ENCODE results near the gene ZNF41. TPM values are rescaled to one million over a fixed set of nuclear protein-coding genes. Genes with fewer than 3 reads are reported as not detected.

ZNF41 gene
- total RNA-seq, 1 donor from 2014 or later, result 7.8 TPM

GRCh38 chrX:47483306-47484268 lies 565 bp upstream of the ZNF41 start:
- H3K27ac Mint-ChIP-seq (ENCODE audit: unreplicated experiment), result peak overlapping the region; percentile 86
- H3K9me3 Mint-ChIP-seq, result no peaks in the 10 kb centered on the region
- TF ChIP-seq CTCF (conservative IDR thresholded peaks at IDR 0.05), result no peak
- peaks cover 25% of the 10 kb centered on the region for H3K4me1 Mint-ChIP-seq
- H3K36me3 Mint-ChIP-seq (ENCODE audit: low read depth), result peaks cover 3% of the 10 kb centered on the region
- H3K27me3 Mint-ChIP-seq (ENCODE audit: low read depth), result no peaks in the 10 kb centered on the region
- peak overlapping the region; percentile 90 for H3K4me3 Mint-ChIP-seq
- peak; percentile 12 for DNase-seq (ENCODE audit: low read depth, low spot score)

- H3K4me1 Mint-ChIP-seq, result peaks cover 25% of the 10 kb centered on the region
- H3K27ac Mint-ChIP-seq (ENCODE audit: unreplicated experiment), result peak overlapping the region; percentile 89
- TF ChIP-seq CTCF (conservative IDR thresholded peaks at IDR 0.05), result no peak
- H3K4me3 Mint-ChIP-seq, result peak overlapping the region; percentile 90
- DNase-seq (ENCODE audit: low read depth, low spot score), result no peak
- no peaks in the 10 kb centered on the region for H3K27me3 Mint-ChIP-seq (ENCODE audit: low read depth)
- peaks cover 3% of the 10 kb centered on the region for H3K36me3 Mint-ChIP-seq (ENCODE audit: low read depth)
- no peaks in the 10 kb centered on the region for H3K9me3 Mint-ChIP-seq
Measured at GRCh38 chrX:47482065-47482511, 934 bp downstream of the ZNF41 start.

GRCh38 chrX:47481160-47481559 lies 1.9 kb downstream of the ZNF41 start:
- no peak for DNase-seq (ENCODE audit: low read depth, low spot score)
- H3K9me3 Mint-ChIP-seq, result no peaks in the 10 kb centered on the region
- H3K27me3 Mint-ChIP-seq (ENCODE audit: low read depth), result no peaks in the 10 kb centered on the region
- no peak for TF ChIP-seq CTCF (conservative IDR thresholded peaks at IDR 0.05)
- peaks cover 25% of the 10 kb centered on the region for H3K4me1 Mint-ChIP-seq
- no peak overlapping the region for H3K27ac Mint-ChIP-seq (ENCODE audit: unreplicated experiment)
- H3K36me3 Mint-ChIP-seq (ENCODE audit: low read depth), result peaks cover 3% of the 10 kb centered on the region
- peak overlapping the region; percentile 90 for H3K4me3 Mint-ChIP-seq

GRCh38 chrX:47480576-47480975 lies 2.4 kb downstream of the ZNF41 start:
- peaks cover 25% of the 10 kb centered on the region for H3K4me1 Mint-ChIP-seq
- no peak overlapping the region for H3K27ac Mint-ChIP-seq (ENCODE audit: unreplicated experiment)
- H3K9me3 Mint-ChIP-seq, result no peaks in the 10 kb centered on the region
- H3K36me3 Mint-ChIP-seq (ENCODE audit: low read depth), result peaks cover 6% of the 10 kb centered on the region
- no peaks in the 10 kb centered on the region for H3K27me3 Mint-ChIP-seq (ENCODE audit: low read depth)
- H3K4me3 Mint-ChIP-seq, result peak overlapping the region; percentile 90
- TF ChIP-seq CTCF (conservative IDR thresholded peaks at IDR 0.05), result no peak
- no peak for DNase-seq (ENCODE audit: low read depth, low spot score)

- H3K27me3 Mint-ChIP-seq (ENCODE audit: low read depth), result no peaks in the 10 kb centered on the region
- no peak for DNase-seq (ENCODE audit: low read depth, low spot score)
- H3K4me3 Mint-ChIP-seq, result no peak overlapping the region
- H3K27ac Mint-ChIP-seq (ENCODE audit: unreplicated experiment), result no peak overlapping the region
- no peaks in the 10 kb centered on the region for H3K4me1 Mint-ChIP-seq
- no peaks in the 10 kb centered on the region for H3K9me3 Mint-ChIP-seq
- H3K36me3 Mint-ChIP-seq (ENCODE audit: low read depth), result peaks cover 3% of the 10 kb centered on the region
- TF ChIP-seq CTCF (conservative IDR thresholded peaks at IDR 0.05), result no peak
Measured at GRCh38 chrX:47475476-47475875, 7.5 kb downstream of the ZNF41 start.

Data from neural crest cell (in vitro differentiated cells).